DOHH2 (cell line): ENCODE results near the gene RGS7.

ENCODE experiments used
- H3F3A ChIP-seq: fragments of 200-600 bp; sonication (generic), shearing (Covaris generic); 2 replicates; pipeline ENCODE4 v1.6.0; 2016; ENCODE audit warnings: antibody characterized with exemption, mild to moderate bottlenecking; ENCODE audit not compliant: control insufficient read depth, insufficient read depth
- H3K27ac ChIP-seq: fragments of 200-600 bp; sonication (generic); 2 replicates; pipeline ENCODE4 v1.5.1; 2014; ENCODE audit warnings: low read depth, mild to moderate bottlenecking, low read length, moderate library complexity
- H3K27me3 ChIP-seq: fragments of 200-600 bp; sonication (generic); 2 replicates; pipeline ENCODE4 v1.6.1; 2014; ENCODE audit warnings: mild to moderate bottlenecking, low read length, mixed read lengths; ENCODE audit not compliant: control insufficient read depth
- H3K36me3 ChIP-seq: fragments of 200-600 bp; sonication (generic); 2 replicates; pipeline ENCODE4 v1.6.1; 2014; ENCODE audit warnings: mild to moderate bottlenecking, low read length, moderate library complexity, mixed read lengths; ENCODE audit not compliant: control insufficient read depth
- H3K4me1 ChIP-seq: fragments of 200-600 bp; sonication (generic); 2 replicates; pipeline ENCODE4 v1.6.1; 2014; ENCODE audit warnings: mild to moderate bottlenecking, low read length, mixed read lengths; ENCODE audit not compliant: control insufficient read depth
- H3K4me2 ChIP-seq: fragments of 200-600 bp; sonication (generic); 2 replicates; pipeline ENCODE4 v1.6.0; 2014; ENCODE audit warnings: mild to moderate bottlenecking, low read length, moderate library complexity
- H3K4me3 ChIP-seq: fragments of 200-600 bp; sonication (generic); 2 replicates; pipeline ENCODE4 v1.5.1; 2014; ENCODE audit warnings: mild to moderate bottlenecking, low read length, mixed read lengths
- H3K79me2 ChIP-seq: fragments of 200-600 bp; sonication (generic); 2 replicates; pipeline ENCODE4 v1.6.1; 2014; ENCODE audit warnings: mild to moderate bottlenecking, low read length, mixed read lengths; ENCODE audit not compliant: control insufficient read depth
- H3K9me2 ChIP-seq: fragments of 200-600 bp; sonication (generic); replicated peaks from 2 replicates; pipeline ENCODE4 v1.6.1; 2014; ENCODE audit warnings: mild to moderate bottlenecking, low read length, mixed read lengths; ENCODE audit not compliant: control insufficient read depth
- H3K9me3 ChIP-seq: fragments of 200-600 bp; sonication (generic); 2 replicates; pipeline ENCODE4 v1.6.1; 2014; ENCODE audit warnings: antibody characterized with exemption, low read length, mixed read lengths; ENCODE audit not compliant: control insufficient read depth, insufficient read depth
- H4K20me1 ChIP-seq: fragments of 200-600 bp; sonication (generic); 2 replicates; pipeline ENCODE4 v1.6.0; 2014; ENCODE audit warnings: low read depth, mild to moderate bottlenecking, antibody characterized with exemption, low read length, moderate library complexity; ENCODE audit not compliant: control insufficient read depth, insufficient read depth
- EZH2phosphoT487 ChIP-seq: fragments of 200-600 bp; sonication (generic); IDR thresholded peaks from 2 replicates; pipeline ENCODE4 v1.6.1; 2017; ENCODE audit warnings: borderline replicate concordance, mild to moderate bottlenecking, antibody characterized with exemption, low read length, moderate library complexity, mixed read lengths
- TF ChIP-seq, protein P1 (sequence below): fragments of 200-600 bp; sonication (generic); IDR thresholded peaks from one replicate; pipeline ENCODE4 v1.5.1; 2014; ENCODE audit warnings: antibody characterized with exemption, mild to moderate bottlenecking, low read depth, low read length; ENCODE audit not compliant: poor library complexity, severe bottlenecking

RGS7 gene

DNA sequence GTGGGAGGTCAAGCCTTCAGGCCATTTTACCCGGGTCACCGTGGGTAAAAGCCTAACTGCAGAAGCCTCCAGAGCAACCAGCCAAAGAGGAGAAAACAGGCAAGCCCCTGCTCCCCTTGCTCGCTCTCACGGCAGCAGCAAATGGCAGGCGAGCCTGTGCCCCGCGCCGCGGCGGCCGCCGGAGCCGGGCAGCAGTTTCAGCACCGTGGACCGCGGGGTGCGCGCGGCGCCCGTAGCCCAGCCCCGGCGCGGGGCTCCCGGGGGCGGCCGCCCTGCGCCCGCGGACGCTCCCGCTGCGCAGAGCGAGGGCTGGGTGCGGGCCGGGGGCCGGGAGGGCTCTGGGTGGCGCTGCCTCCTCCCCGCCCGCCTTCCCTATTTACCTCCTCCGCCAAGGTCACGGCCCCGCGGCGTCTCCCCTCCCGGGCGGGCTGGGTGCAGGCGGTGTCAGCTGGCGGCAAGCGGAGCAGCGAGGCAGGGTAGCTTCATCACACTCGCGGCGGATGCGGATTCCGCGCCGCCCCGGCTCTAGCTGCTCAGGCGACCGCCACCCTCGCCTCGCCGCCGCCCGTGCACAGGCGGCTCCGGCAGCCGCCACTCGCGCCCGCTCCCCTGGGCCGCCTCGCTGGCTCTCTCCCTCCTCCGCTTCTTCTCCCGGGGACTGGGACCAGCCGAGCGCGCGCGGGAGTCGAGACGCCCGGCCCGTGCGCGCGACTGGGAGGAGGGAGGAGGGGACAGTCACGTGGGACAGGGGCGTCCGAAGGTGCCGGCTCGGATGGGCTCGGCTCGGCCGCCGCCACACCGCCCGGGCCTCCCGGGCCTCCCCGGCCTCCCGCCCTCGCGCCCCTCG, at the start of gene RGS7:
RGS7 (minus strand) TSS at position 687 of the 847 bp plus-strand sequence.
- no peaks in the 10 kb centered on the region for H3K79me2 ChIP-seq
- H3K27ac ChIP-seq: no peak within 1 kb of the TSS
- peak within 1 kb of the TSS; percentile 65 for H3K4me3 ChIP-seq
- H3F3A ChIP-seq: no peaks in the 10 kb centered on the region
- no peaks in the 10 kb centered on the region for H4K20me1 ChIP-seq
- peaks cover 16% of the 10 kb centered on the region for H3K27me3 ChIP-seq
- peaks cover 13% of the 10 kb centered on the region for H3K4me1 ChIP-seq
- no peaks in the 10 kb centered on the region for H3K9me2 ChIP-seq
- peak within 1 kb of the TSS; percentile 58 for H3K4me2 ChIP-seq
- TF ChIP-seq, protein P1, sequence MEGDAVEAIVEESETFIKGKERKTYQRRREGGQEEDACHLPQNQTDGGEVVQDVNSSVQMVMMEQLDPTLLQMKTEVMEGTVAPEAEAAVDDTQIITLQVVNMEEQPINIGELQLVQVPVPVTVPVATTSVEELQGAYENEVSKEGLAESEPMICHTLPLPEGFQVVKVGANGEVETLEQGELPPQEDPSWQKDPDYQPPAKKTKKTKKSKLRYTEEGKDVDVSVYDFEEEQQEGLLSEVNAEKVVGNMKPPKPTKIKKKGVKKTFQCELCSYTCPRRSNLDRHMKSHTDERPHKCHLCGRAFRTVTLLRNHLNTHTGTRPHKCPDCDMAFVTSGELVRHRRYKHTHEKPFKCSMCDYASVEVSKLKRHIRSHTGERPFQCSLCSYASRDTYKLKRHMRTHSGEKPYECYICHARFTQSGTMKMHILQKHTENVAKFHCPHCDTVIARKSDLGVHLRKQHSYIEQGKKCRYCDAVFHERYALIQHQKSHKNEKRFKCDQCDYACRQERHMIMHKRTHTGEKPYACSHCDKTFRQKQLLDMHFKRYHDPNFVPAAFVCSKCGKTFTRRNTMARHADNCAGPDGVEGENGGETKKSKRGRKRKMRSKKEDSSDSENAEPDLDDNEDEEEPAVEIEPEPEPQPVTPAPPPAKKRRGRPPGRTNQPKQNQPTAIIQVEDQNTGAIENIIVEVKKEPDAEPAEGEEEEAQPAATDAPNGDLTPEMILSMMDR: no peak
- no peak for TF ChIP-seq EZH2phosphoT487
- no peaks in the 10 kb centered on the region for H3K9me3 ChIP-seq
- no peaks in the 10 kb centered on the region for H3K36me3 ChIP-seq

DNA sequence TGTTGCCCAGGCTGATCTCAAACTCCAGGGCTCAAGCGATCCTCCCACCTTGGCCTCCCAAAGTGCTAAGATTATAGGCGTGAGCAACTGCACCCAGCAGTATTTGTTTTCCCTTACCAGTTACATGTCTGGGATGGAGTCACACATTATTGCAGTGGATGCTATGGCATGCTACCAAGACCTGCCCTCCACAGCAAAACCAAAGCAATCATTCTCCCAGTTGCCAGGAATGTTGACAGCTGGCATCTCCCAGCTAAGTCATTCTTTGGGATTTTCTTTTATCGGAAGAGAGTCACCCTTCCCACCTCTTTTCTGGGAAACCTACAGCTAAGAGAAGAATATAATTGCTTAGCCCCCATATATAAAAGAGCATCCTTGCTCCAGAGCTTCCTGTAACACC, 49.4 kb upstream of the RGS7 start:
- no peak overlapping the region for H3K4me2 ChIP-seq
- H3K27ac ChIP-seq: no peak overlapping the region
- no peaks in the 10 kb centered on the region for H4K20me1 ChIP-seq
- H3K4me3 ChIP-seq: no peak overlapping the region
- no peaks in the 10 kb centered on the region for H3K79me2 ChIP-seq
- peaks cover 4% of the 10 kb centered on the region for H3K4me1 ChIP-seq
- no peaks in the 10 kb centered on the region for H3K36me3 ChIP-seq
- no peaks in the 10 kb centered on the region for H3F3A ChIP-seq
- H3K9me2 ChIP-seq: no peaks in the 10 kb centered on the region
- TF ChIP-seq, protein P1: no peak
- no peaks in the 10 kb centered on the region for H3K27me3 ChIP-seq
- no peaks in the 10 kb centered on the region for H3K9me3 ChIP-seq

DNA sequence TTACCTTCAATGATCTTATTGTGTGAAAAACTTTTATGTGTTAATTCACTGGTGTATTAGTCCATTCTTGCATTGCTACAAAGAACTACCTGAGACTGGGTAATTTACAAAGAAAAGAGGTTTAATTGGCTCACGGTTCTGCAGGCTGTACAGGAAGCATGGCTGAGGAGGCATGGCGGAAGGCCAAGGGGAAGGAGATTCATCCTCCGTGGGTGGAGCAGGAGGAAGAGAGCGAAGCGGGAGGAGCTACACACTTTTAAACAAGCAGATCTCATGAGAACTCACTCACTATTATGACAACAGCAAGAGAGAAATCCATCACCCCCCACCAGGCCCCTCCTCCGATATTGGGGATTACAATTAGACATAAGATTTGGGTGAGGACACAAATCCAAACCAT, 44.2 kb upstream of the RGS7 start:
- Histone ChIP-seq H4K20me1 (no peaks in the 10 kb centered on the region), H3K36me3 (no peaks in the 10 kb centered on the region), H3K79me2 (no peaks in the 10 kb centered on the region), H3K27me3 (no peaks in the 10 kb centered on the region), H3F3A (no peaks in the 10 kb centered on the region), H3K4me3 (no peak overlapping the region), H3K9me3 (peaks cover 3% of the 10 kb centered on the region; the same call in 1 of the 2 replicates), H3K4me2 (no peak overlapping the region), H3K27ac (no peak overlapping the region), H3K9me2 (no peaks in the 10 kb centered on the region), H3K4me1 (peaks cover 14% of the 10 kb centered on the region)
- TF ChIP-seq EZH2phosphoT487: no peak
- TF ChIP-seq, protein P1: no peak
